ENCODE results near the gene RPA1. TPM values are rescaled to one million over a fixed set of nuclear protein-coding genes. Genes with fewer than 3 reads are reported as not detected.

Gene RPA1
- total and polyA plus RNA-seq, 4 donors: 9.2 to 29.5 (median 11.9) TPM

DNA sequence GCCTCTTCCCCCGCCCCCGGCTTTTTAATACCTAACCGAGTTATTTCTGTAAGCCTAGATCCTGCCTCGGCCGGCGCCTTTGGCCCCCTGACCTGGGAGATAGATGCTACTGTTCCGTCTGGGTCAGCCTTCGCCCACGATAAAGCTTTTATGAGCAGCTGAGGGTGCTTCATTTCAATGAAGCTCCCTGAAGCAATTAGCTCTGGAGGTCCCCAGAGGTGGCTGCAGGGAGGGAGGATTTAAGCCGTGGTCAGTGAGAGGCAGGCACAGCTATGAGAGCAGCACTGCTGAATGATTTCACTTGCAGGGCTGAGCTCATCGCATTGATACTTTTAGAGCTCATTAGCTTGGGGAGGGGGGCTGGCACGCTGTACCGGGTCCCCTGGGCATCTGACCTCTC is 89.4 kb downstream of the RPA1 start:
- Histone ChIP-seq H3K36me3 (ENCODE audit: control insufficient read depth in 4 of 4, insufficient read depth in 3 of 4, low read depth in 1 of 4, low read length in 3 of 4) (no peaks in the 10 kb centered on the region), H3K9ac (ENCODE audit: low read depth in 1 of 2, low read length in 2 of 2) (no peak overlapping the region), H3K27me3 (ENCODE audit: control insufficient read depth in 4 of 4, insufficient read depth in 4 of 4, low read length in 3 of 4) (no peaks in the 10 kb centered on the region), H3K27ac (ENCODE audit: low read depth in 1 of 2, low read length in 2 of 2) (no peak overlapping the region), H3K9me3 (ENCODE audit: control insufficient read depth in 4 of 4, low read length in 3 of 4) (no peaks in the 10 kb centered on the region), H3K4me3 (ENCODE audit: low read depth in 1 of 3, low read length in 3 of 3) (no peak overlapping the region), H3K4me1 (ENCODE audit: control insufficient read depth in 4 of 4, insufficient read depth in 4 of 4, low read length in 3 of 4) (no peaks in the 10 kb centered on the region)
- TF ChIP-seq RXRA (IDR thresholded peaks at IDR 0.05) (no peak), GABPA (IDR thresholded peaks at IDR 0.05 in 1 of 2, conservative IDR thresholded peaks at IDR 0.05 in 1 of 2) (no peak), HNF4A (conservative IDR thresholded peaks at IDR 0.05) (no peak), FOXA1 (IDR thresholded peaks at IDR 0.05) (no peak)
- WGBS: 87% methylated on average over 13 of the region's 13 CpGs
- DNase-seq (ENCODE audit: low spot score): no peak

DNA sequence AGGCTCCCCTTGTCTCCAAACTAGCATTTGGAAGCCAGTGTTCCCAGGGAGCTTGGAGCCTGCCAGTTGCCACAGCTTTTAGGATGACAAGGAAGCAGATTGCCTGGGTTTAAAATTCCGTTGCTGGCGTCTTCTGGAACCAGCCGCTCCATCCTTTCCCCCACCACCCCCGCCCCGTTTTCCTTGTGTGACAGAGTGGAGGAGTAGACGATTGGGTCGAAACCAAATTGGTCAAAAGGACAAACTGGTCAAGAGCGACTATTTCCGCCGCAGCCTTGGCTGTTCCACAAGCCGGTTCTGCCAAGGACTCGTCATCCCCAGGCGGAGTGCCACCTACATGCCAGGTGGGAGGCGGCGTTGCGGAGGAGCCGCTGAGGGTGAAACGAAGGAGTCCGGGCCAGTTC is 91.1 kb downstream of the RPA1 start:
- Histone ChIP-seq H3K4me1 (ENCODE audit: control insufficient read depth in 4 of 4, insufficient read depth in 4 of 4, low read length in 3 of 4) (no peaks in the 10 kb centered on the region), H3K9me3 (ENCODE audit: control insufficient read depth in 4 of 4, low read length in 3 of 4) (no peaks in the 10 kb centered on the region), H3K27me3 (ENCODE audit: control insufficient read depth in 4 of 4, insufficient read depth in 4 of 4, low read length in 3 of 4) (no peaks in the 10 kb centered on the region), H3K36me3 (ENCODE audit: control insufficient read depth in 4 of 4, insufficient read depth in 3 of 4, low read depth in 1 of 4, low read length in 3 of 4) (no peaks in the 10 kb centered on the region), H3K4me3 (ENCODE audit: low read depth in 1 of 3, low read length in 3 of 3) (no peak overlapping the region), H3K27ac (ENCODE audit: low read depth in 1 of 2, low read length in 2 of 2) (no peak overlapping the region), H3K9ac (ENCODE audit: low read depth in 1 of 2, low read length in 2 of 2) (no peak overlapping the region)
- DNase-seq (ENCODE audit: low spot score): no peak
- TF ChIP-seq, protein P1, sequence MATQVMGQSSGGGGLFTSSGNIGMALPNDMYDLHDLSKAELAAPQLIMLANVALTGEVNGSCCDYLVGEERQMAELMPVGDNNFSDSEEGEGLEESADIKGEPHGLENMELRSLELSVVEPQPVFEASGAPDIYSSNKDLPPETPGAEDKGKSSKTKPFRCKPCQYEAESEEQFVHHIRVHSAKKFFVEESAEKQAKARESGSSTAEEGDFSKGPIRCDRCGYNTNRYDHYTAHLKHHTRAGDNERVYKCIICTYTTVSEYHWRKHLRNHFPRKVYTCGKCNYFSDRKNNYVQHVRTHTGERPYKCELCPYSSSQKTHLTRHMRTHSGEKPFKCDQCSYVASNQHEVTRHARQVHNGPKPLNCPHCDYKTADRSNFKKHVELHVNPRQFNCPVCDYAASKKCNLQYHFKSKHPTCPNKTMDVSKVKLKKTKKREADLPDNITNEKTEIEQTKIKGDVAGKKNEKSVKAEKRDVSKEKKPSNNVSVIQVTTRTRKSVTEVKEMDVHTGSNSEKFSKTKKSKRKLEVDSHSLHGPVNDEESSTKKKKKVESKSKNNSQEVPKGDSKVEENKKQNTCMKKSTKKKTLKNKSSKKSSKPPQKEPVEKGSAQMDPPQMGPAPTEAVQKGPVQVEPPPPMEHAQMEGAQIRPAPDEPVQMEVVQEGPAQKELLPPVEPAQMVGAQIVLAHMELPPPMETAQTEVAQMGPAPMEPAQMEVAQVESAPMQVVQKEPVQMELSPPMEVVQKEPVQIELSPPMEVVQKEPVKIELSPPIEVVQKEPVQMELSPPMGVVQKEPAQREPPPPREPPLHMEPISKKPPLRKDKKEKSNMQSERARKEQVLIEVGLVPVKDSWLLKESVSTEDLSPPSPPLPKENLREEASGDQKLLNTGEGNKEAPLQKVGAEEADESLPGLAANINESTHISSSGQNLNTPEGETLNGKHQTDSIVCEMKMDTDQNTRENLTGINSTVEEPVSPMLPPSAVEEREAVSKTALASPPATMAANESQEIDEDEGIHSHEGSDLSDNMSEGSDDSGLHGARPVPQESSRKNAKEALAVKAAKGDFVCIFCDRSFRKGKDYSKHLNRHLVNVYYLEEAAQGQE (IDR thresholded peaks at IDR 0.05): no peak
- TF ChIP-seq FOXA1 (IDR thresholded peaks at IDR 0.05): no peak
- TF ChIP-seq RAD21 (IDR thresholded peaks at IDR 0.05): no peak
- TF ChIP-seq GABPA (IDR thresholded peaks at IDR 0.05 in 1 of 2, conservative IDR thresholded peaks at IDR 0.05 in 1 of 2): no peak
- TF ChIP-seq HNF4A (conservative IDR thresholded peaks at IDR 0.05): no peak
- TF ChIP-seq, protein P2, sequence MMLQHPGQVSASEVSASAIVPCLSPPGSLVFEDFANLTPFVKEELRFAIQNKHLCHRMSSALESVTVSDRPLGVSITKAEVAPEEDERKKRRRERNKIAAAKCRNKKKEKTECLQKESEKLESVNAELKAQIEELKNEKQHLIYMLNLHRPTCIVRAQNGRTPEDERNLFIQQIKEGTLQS (IDR thresholded peaks at IDR 0.05): no peak
- TF ChIP-seq SP1 (IDR thresholded peaks at IDR 0.05): no peak
- 96% methylated on average over 19 of the region's 19 CpGs for WGBS

DNA sequence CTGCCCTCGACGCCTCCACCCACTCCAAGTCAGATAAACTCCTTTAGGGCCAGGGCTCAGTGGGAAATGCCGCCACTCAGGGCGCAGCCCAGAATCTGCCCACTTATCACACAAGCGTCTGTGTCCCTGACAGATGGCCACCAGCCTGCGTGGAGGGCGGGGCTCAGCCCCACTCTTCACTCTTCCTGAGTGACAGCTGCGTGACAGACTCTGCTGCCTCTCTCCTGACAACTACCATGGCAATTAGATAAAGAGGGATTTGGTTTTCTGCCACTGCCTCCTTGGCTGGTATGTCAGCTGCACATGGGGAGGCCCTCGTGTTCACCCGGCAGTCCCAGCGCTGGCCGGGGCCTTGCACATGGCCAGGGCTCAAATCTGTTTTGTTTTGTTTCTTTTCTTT is 99.2 kb downstream of the RPA1 start:
- TF ChIP-seq, protein P3, sequence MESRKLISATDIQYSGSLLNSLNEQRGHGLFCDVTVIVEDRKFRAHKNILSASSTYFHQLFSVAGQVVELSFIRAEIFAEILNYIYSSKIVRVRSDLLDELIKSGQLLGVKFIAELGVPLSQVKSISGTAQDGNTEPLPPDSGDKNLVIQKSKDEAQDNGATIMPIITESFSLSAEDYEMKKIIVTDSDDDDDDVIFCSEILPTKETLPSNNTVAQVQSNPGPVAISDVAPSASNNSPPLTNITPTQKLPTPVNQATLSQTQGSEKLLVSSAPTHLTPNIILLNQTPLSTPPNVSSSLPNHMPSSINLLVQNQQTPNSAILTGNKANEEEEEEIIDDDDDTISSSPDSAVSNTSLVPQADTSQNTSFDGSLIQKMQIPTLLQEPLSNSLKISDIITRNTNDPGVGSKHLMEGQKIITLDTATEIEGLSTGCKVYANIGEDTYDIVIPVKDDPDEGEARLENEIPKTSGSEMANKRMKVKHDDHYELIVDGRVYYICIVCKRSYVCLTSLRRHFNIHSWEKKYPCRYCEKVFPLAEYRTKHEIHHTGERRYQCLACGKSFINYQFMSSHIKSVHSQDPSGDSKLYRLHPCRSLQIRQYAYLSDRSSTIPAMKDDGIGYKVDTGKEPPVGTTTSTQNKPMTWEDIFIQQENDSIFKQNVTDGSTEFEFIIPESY (IDR thresholded peaks at IDR 0.05): no peak
- TF ChIP-seq RAD21 (IDR thresholded peaks at IDR 0.05): no peak
- no peak for TF ChIP-seq JUND (IDR thresholded peaks at IDR 0.05)
- no peak for TF ChIP-seq RXRA (IDR thresholded peaks at IDR 0.05)
- TF ChIP-seq FOXA2 (IDR thresholded peaks at IDR 0.05): no peak
- no peak for TF ChIP-seq TAF1 (conservative IDR thresholded peaks at IDR 0.05)
- no peak for TF ChIP-seq YY1 (IDR thresholded peaks at IDR 0.05)
- no peak for TF ChIP-seq HNF4G (IDR thresholded peaks at IDR 0.05)
- TF ChIP-seq NR2F2 (IDR thresholded peaks at IDR 0.05): no peak
- WGBS: 83% methylated on average over 12 of the region's 12 CpGs
- Histone ChIP-seq H3K9me3 (ENCODE audit: control insufficient read depth in 4 of 4, low read length in 3 of 4) (no peaks in the 10 kb centered on the region), H3K36me3 (ENCODE audit: control insufficient read depth in 4 of 4, insufficient read depth in 3 of 4, low read depth in 1 of 4, low read length in 3 of 4) (no peaks in the 10 kb centered on the region), H3K4me3 (ENCODE audit: low read depth in 1 of 3, low read length in 3 of 3) (no peak overlapping the region), H3K27ac (ENCODE audit: low read depth in 1 of 2, low read length in 2 of 2) (no peak overlapping the region), H3K9ac (ENCODE audit: low read depth in 1 of 2, low read length in 2 of 2) (no peak overlapping the region), H3K27me3 (ENCODE audit: control insufficient read depth in 4 of 4, insufficient read depth in 4 of 4, low read length in 3 of 4) (no peaks in the 10 kb centered on the region), H3K4me1 (ENCODE audit: control insufficient read depth in 4 of 4, insufficient read depth in 4 of 4, low read length in 3 of 4) (peaks cover 4 to 7% (median 5%) of the 10 kb centered on the region in 4 donors)
- DNase-seq (ENCODE audit: low spot score): no peak
